DOHH2 (cell line): ENCODE measurements around the gene TFAP2A.

Source experiments
- H3F3A ChIP-seq: fragments of 200-600 bp; sonication (generic), shearing (Covaris generic); 2 replicates; pipeline ENCODE4 v1.6.0; 2016; ENCODE audit warnings: antibody characterized with exemption, mild to moderate bottlenecking; ENCODE audit not compliant: control insufficient read depth, insufficient read depth
- H3K27ac ChIP-seq: fragments of 200-600 bp; sonication (generic); 2 replicates; pipeline ENCODE4 v1.5.1; 2014; ENCODE audit warnings: low read depth, mild to moderate bottlenecking, low read length, moderate library complexity
- H3K27me3 ChIP-seq: fragments of 200-600 bp; sonication (generic); 2 replicates; pipeline ENCODE4 v1.6.1; 2014; ENCODE audit warnings: mild to moderate bottlenecking, low read length, mixed read lengths; ENCODE audit not compliant: control insufficient read depth
- H3K36me3 ChIP-seq: fragments of 200-600 bp; sonication (generic); 2 replicates; pipeline ENCODE4 v1.6.1; 2014; ENCODE audit warnings: mild to moderate bottlenecking, low read length, moderate library complexity, mixed read lengths; ENCODE audit not compliant: control insufficient read depth
- H3K4me1 ChIP-seq: fragments of 200-600 bp; sonication (generic); 2 replicates; pipeline ENCODE4 v1.6.1; 2014; ENCODE audit warnings: mild to moderate bottlenecking, low read length, mixed read lengths; ENCODE audit not compliant: control insufficient read depth
- H3K4me2 ChIP-seq: fragments of 200-600 bp; sonication (generic); 2 replicates; pipeline ENCODE4 v1.6.0; 2014; ENCODE audit warnings: mild to moderate bottlenecking, low read length, moderate library complexity
- H3K4me3 ChIP-seq: fragments of 200-600 bp; sonication (generic); 2 replicates; pipeline ENCODE4 v1.5.1; 2014; ENCODE audit warnings: mild to moderate bottlenecking, low read length, mixed read lengths
- H3K79me2 ChIP-seq: fragments of 200-600 bp; sonication (generic); 2 replicates; pipeline ENCODE4 v1.6.1; 2014; ENCODE audit warnings: mild to moderate bottlenecking, low read length, mixed read lengths; ENCODE audit not compliant: control insufficient read depth
- H3K9me2 ChIP-seq: fragments of 200-600 bp; sonication (generic); replicated peaks from 2 replicates; pipeline ENCODE4 v1.6.1; 2014; ENCODE audit warnings: mild to moderate bottlenecking, low read length, mixed read lengths; ENCODE audit not compliant: control insufficient read depth
- H3K9me3 ChIP-seq: fragments of 200-600 bp; sonication (generic); 2 replicates; pipeline ENCODE4 v1.6.1; 2014; ENCODE audit warnings: antibody characterized with exemption, low read length, mixed read lengths; ENCODE audit not compliant: control insufficient read depth, insufficient read depth
- H4K20me1 ChIP-seq: fragments of 200-600 bp; sonication (generic); 2 replicates; pipeline ENCODE4 v1.6.0; 2014; ENCODE audit warnings: low read depth, mild to moderate bottlenecking, antibody characterized with exemption, low read length, moderate library complexity; ENCODE audit not compliant: control insufficient read depth, insufficient read depth
- EZH2phosphoT487 ChIP-seq: fragments of 200-600 bp; sonication (generic); IDR thresholded peaks from 2 replicates; pipeline ENCODE4 v1.6.1; 2017; ENCODE audit warnings: borderline replicate concordance, mild to moderate bottlenecking, antibody characterized with exemption, low read length, moderate library complexity, mixed read lengths
- TF ChIP-seq, protein P1 (sequence below): fragments of 200-600 bp; sonication (generic); IDR thresholded peaks from one replicate; pipeline ENCODE4 v1.5.1; 2014; ENCODE audit warnings: antibody characterized with exemption, mild to moderate bottlenecking, low read depth, low read length; ENCODE audit not compliant: poor library complexity, severe bottlenecking

TFAP2A gene

DNA sequence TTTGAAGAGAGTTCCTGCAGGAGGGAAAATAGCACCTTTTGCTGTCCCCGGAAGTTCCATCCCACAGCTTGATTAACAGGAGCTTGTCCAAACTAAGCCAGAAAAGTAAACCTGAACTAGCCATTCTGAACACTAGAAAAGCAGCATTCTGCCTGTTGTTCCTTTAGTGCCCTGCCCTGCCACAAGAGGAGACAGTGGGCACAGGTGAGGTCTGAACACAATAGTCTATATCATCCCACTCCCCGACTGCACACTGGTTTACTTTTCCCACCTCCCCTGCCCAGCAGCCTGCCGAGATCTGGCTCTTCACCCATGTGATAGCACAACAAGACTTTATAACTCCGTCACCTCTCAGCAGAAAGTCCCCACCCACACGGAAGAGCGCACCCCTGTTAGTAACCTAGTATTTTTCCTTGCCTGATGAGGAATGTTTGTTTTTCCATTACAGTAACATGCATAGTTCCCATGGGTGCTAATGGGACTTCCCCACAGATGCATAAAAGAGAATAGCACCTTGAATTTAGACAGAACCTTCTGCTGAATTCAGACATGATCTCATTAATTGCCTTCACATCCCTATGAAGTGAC, 59.7 kb downstream of the TFAP2A start:
- Histone ChIP-seq H3K4me3 (no peak overlapping the region), H4K20me1 (no peaks in the 10 kb centered on the region), H3K27ac (no peak overlapping the region), H3K27me3 (no peaks in the 10 kb centered on the region; the same call in 1 of the 2 replicates), H3K9me3 (no peaks in the 10 kb centered on the region), H3K4me1 (no peaks in the 10 kb centered on the region), H3F3A (no peaks in the 10 kb centered on the region), H3K79me2 (no peaks in the 10 kb centered on the region), H3K36me3 (no peaks in the 10 kb centered on the region), H3K9me2 (no peaks in the 10 kb centered on the region), H3K4me2 (no peak overlapping the region)
- TF ChIP-seq, protein P1, sequence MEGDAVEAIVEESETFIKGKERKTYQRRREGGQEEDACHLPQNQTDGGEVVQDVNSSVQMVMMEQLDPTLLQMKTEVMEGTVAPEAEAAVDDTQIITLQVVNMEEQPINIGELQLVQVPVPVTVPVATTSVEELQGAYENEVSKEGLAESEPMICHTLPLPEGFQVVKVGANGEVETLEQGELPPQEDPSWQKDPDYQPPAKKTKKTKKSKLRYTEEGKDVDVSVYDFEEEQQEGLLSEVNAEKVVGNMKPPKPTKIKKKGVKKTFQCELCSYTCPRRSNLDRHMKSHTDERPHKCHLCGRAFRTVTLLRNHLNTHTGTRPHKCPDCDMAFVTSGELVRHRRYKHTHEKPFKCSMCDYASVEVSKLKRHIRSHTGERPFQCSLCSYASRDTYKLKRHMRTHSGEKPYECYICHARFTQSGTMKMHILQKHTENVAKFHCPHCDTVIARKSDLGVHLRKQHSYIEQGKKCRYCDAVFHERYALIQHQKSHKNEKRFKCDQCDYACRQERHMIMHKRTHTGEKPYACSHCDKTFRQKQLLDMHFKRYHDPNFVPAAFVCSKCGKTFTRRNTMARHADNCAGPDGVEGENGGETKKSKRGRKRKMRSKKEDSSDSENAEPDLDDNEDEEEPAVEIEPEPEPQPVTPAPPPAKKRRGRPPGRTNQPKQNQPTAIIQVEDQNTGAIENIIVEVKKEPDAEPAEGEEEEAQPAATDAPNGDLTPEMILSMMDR, result no peak
- TF ChIP-seq EZH2phosphoT487, result no peak

DNA sequence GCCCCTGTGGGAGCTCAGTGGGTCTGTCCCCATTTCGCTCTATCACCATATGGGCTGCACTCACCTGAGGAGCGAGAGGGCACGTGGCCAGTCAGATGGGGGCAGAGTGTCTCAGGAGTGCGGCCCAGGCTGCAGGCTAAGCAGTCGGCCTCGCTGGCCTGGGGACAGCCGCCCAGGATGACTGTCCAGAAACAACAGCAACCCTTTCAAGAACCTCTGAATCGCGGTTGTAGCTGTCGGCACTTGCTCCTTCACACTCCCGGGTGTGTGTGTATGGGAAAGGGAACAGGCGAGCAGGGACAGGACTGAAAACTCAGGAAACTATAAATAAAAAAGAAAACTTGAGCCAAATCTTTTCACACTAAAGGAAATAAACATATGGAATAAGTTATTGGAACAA, 63.1 kb downstream of the TFAP2A start:
- no peak overlapping the region for H3K4me3 ChIP-seq
- H3K79me2 ChIP-seq, result no peaks in the 10 kb centered on the region
- H3K27ac ChIP-seq, result no peak overlapping the region
- H3K27me3 ChIP-seq, result no peaks in the 10 kb centered on the region; the same call in 1 of the 2 replicates
- H4K20me1 ChIP-seq, result no peaks in the 10 kb centered on the region
- H3F3A ChIP-seq, result no peaks in the 10 kb centered on the region
- no peaks in the 10 kb centered on the region for H3K36me3 ChIP-seq
- H3K4me1 ChIP-seq, result no peaks in the 10 kb centered on the region
- no peak overlapping the region for H3K4me2 ChIP-seq
- TF ChIP-seq, protein P1, result no peak
- TF ChIP-seq EZH2phosphoT487, result no peak
- H3K9me2 ChIP-seq, result no peaks in the 10 kb centered on the region
- H3K9me3 ChIP-seq, result no peaks in the 10 kb centered on the region

DNA sequence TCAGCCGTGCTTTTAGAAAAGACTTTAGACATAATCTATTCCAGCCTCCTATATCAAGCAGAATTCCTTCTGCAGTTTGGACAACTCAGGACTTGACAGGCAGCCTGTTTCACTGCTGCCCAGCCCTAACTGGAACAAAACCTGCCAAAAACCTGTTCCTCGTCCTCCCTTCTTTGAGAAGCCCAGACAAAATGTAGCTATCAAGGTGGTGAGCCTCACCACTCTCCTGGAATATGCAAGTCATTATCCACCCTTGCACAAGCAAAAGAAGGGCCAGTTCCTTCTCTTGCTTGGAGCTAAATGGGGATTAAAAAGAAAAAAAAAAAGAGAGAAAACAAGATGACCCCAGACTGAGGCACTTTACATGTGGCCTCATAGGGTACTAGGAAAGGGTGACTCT, 64.2 kb downstream of the TFAP2A start:
- no peaks in the 10 kb centered on the region for H3K9me3 ChIP-seq
- no peak overlapping the region for H3K27ac ChIP-seq
- no peaks in the 10 kb centered on the region for H3K9me2 ChIP-seq
- no peaks in the 10 kb centered on the region for H3K79me2 ChIP-seq
- H3K4me1 ChIP-seq, result no peaks in the 10 kb centered on the region
- H3K4me3 ChIP-seq, result no peak overlapping the region
- H3K27me3 ChIP-seq, result no peaks in the 10 kb centered on the region; the same call in 1 of the 2 replicates
- no peaks in the 10 kb centered on the region for H3F3A ChIP-seq
- TF ChIP-seq, protein P1, result no peak
- no peak for TF ChIP-seq EZH2phosphoT487
- H3K36me3 ChIP-seq, result no peaks in the 10 kb centered on the region
- no peaks in the 10 kb centered on the region for H4K20me1 ChIP-seq
- no peak overlapping the region for H3K4me2 ChIP-seq
